Mucosa of rectum (tissue), 2 donors: ENCODE measurements around the gene MAN2A2.

Experiments used
- H3K27ac ChIP-seq, 2 donors: one replicate each; pipeline ENCODE4 v1.7.0; 2013; ENCODE audit warnings: inconsistent platforms in 2 of 2, low read depth in 2 of 2, low read length in 2 of 2
- H3K27me3 ChIP-seq, 2 donors: one replicate each; pipeline ENCODE4 v1.7.0; 2013; ENCODE audit warnings: low read length in 2 of 2; ENCODE audit not compliant: control insufficient read depth in 2 of 2, insufficient read depth in 2 of 2
- H3K36me3 ChIP-seq, 2 donors: one replicate each; pipeline ENCODE4 v1.7.0; 2013; ENCODE audit warnings: low read length in 2 of 2; ENCODE audit not compliant: control insufficient read depth in 2 of 2, insufficient read depth in 2 of 2
- H3K4me1 ChIP-seq, 2 donors: one replicate each; pipeline ENCODE4 v1.7.0; 2013; ENCODE audit warnings: low read length in 2 of 2, mild to moderate bottlenecking in 1 of 2; ENCODE audit not compliant: control insufficient read depth in 2 of 2, insufficient read depth in 2 of 2
- H3K4me3 ChIP-seq, 2 donors: one replicate each; pipeline ENCODE4 v1.7.0; 2013; ENCODE audit warnings: low read length in 2 of 2
- H3K9ac ChIP-seq, 2 donors: one replicate each; pipeline ENCODE4 v1.7.0; 2013; ENCODE audit warnings: low read length in 2 of 2, low read depth in 1 of 2, mild to moderate bottlenecking in 1 of 2
- H3K9me3 ChIP-seq, 2 donors: one replicate each; pipeline ENCODE4 v1.7.0; 2013; ENCODE audit warnings: low read length in 2 of 2; ENCODE audit not compliant: control insufficient read depth in 2 of 2
- donor health status: healthy.
- donor health status: Normal muscosa, but diverticular disease.

MAN2A2 gene

DNA sequence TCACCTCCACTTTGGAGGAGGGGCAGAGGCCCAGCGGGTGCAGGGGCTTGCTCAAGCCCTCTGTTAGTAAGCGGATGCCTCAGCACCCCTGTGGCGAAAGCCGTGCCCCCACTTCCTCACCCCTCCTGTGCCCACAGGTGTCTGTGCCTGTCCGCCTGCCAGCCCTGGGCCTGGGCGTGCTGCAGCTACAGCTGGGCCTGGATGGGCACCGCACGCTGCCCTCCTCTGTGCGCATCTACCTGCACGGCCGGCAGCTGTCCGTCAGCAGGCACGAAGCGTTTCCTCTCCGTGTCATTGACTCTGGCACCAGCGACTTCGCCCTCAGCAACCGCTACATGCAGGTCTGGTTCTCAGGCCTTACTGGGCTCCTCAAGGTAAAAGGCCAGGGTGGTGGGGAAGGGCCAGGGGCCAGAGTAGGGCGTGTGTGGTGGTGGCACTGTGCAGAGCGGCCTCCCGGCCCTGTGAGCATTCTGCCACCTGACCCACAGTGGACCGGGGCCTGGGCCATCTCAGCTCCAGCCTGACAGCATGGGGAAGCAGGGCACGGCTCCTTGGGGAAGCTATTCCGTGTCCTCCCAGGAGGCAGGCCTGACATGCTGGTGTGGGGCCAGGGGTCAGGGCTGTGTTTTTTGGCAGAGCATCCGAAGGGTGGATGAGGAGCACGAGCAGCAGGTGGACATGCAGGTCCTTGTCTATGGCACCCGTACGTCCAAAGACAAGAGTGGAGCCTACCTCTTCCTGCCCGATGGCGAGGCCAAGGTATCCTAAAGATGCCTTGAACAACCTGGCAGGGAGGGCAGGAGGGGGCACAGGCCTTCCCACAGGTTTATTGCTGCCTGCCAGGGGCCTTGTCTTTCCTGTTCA is 9.0 kb downstream of the MAN2A2 start:
- no peak overlapping the region for H3K4me3 ChIP-seq
- no peak overlapping the region for H3K9ac ChIP-seq
- H3K36me3 ChIP-seq, result peaks cover 78 to 81% of the 10 kb centered on the region in 2 donors
- H3K27me3 ChIP-seq, result no peaks in the 10 kb centered on the region
- no peaks in the 10 kb centered on the region for H3K9me3 ChIP-seq
- no peaks in the 10 kb centered on the region for H3K4me1 ChIP-seq
- H3K27ac ChIP-seq, result no peak overlapping the region

DNA sequence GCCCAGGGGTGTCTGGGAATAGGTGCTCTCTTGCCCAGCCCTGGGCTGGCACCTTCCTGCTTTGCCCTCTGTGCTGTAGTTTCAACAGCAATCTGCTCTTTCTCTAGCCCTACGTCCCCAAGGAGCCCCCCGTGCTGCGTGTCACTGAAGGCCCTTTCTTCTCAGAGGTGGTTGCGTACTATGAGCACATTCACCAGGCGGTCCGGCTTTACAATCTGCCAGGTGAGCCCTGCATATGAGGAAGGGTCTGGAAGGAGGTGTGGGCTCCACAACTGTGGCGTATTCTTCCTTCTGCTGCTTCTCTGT is 9.6 kb downstream of the MAN2A2 start:
- Histone ChIP-seq H3K36me3 (peaks cover 78 to 81% of the 10 kb centered on the region in 2 donors), H3K4me3 (no peak overlapping the region), H3K9me3 (no peaks in the 10 kb centered on the region), H3K9ac (no peak overlapping the region), H3K27me3 (no peaks in the 10 kb centered on the region), H3K27ac (no peak overlapping the region), H3K4me1 (no peaks in the 10 kb centered on the region)

DNA sequence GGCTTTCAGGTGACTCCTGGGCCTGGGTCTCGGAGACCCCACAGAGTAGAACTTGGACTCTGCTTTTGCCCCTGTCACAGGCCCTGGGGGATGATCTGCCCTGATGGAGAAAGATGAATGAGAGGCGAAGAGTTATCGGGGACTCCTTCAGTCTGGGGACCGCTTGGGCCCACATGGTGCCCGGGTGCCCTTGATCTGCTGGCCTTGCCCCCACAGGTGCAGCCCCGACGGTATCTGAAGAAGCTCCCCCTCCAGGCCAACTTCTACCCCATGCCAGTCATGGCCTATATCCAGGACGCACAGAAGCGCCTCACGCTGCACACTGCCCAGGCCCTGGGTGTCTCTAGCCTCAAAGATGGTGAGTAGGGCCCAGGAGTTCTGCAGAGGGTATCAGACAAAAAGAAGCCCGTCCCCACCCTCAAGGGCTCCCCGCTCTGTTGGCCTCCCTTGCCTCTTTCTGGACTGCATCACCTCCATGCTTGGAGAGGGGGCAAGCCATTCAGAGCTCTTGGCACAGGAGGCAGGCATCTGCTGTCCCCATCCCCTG is 10.4 kb downstream of the MAN2A2 start:
- no peak overlapping the region for H3K27ac ChIP-seq
- H3K4me3 ChIP-seq, result no peak overlapping the region
- no peaks in the 10 kb centered on the region for H3K27me3 ChIP-seq
- no peaks in the 10 kb centered on the region for H3K4me1 ChIP-seq
- no peak overlapping the region for H3K9ac ChIP-seq
- H3K9me3 ChIP-seq, result no peaks in the 10 kb centered on the region
- H3K36me3 ChIP-seq, result peaks cover 83 to 86% of the 10 kb centered on the region in 2 donors

DNA sequence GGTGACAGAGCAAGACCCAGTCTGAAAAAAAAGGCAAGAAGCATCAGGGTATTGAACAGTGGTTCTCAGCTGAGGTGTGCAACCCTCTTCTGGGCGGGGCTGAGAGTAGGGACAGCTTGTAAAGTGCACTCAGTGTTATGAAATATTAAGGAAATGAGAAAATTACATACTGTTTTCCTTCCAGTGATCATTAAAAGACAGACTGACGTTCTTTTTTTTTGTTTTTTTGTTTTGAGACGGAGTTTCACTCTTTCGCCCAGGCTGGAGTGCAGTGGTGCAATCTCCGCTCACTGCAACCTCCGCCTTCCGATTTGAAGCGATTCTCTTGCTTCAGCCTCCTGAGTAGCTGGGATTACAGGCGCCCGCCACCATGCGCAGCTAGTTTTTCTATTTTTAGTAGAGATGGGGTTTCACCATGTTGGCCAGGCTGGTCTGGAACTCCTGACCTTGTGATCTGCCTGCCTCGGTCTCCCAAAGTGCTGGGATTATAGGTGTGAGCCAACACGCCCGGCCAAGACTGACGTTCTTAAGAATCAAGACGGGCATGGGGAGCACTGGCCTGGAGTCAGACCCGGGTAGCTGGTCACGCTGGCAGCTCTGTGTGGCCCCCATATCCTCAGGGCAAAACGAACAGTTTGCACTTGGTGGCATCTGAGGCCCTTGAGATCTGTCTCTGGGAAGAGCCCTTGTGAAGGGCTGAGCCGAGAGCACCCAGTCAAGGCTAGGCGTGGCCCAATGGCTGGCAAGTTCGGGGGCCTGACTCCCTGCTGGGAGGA is 11.4 kb downstream of the MAN2A2 start:
- Histone ChIP-seq H3K9ac (no peak overlapping the region), H3K4me3 (no peak overlapping the region), H3K9me3 (no peaks in the 10 kb centered on the region), H3K36me3 (peaks cover 87 to 88% of the 10 kb centered on the region in 2 donors), H3K4me1 (no peaks in the 10 kb centered on the region), H3K27ac (no peak overlapping the region), H3K27me3 (no peaks in the 10 kb centered on the region)

DNA sequence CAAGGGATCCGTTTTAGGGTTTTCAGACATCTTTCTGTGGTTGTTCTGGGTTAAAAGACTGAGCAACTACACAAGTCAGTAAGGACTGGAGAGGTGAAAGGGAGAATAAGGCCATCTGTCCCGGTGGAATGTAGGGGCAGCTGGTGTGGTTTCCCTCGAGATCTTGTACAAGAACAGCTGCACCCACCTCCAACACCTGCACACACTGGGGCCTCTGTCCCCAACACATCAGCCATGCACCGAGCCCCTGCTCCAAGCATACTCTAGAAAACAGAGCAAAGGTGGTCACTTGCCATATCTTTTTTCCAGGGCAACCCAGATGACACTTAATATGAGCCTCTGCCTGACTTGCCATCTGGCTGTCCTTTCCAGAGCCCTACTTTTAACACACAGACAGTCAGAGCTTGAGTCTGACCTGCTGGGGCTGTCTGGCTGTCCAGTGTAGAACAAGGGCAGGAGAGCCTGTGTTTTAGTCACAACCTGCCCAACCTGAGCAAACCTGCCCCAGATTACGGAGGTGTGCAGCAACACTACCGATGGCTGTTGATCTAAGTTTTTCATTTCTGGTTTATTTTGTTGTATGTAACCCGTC is 12.2 kb downstream of the MAN2A2 start:
- Histone ChIP-seq H3K9me3 (no peaks in the 10 kb centered on the region), H3K4me3 (no peak overlapping the region), H3K4me1 (no peaks in the 10 kb centered on the region), H3K9ac (no peak overlapping the region), H3K27ac (peak overlapping the region in 1 of 2 donors; percentile 52), H3K27me3 (no peaks in the 10 kb centered on the region), H3K36me3 (peaks cover 91 to 92% of the 10 kb centered on the region in 2 donors)

DNA sequence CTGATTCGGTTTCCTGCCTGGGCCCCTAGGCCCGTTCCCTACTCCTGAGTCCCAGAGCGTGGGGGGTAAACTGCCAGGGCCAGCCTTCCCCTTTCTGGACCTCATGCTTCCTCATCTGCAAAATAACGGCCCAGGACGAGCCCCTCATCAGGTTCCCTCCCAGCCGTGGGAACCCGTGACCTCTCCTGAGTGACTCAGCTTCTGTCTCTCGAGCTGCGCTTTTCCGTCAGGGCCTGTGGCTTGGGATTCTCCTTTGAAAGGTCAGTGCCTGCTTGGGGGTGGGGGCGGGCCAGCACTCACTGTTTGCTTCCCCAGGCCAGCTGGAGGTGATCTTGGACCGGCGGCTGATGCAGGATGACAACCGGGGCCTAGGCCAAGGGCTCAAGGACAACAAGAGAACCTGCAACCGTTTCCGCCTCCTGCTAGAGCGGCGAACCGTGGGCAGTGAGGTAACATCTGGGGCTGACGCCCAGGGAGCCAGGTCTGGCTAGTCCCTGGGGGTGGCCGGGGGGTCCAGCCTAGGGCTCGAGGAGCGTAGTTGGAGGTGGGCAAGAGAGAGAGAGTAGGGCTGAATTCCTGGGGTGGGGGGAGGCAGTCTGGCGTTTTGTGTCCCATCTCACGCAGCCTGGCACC is 12.8 kb downstream of the MAN2A2 start:
- Histone ChIP-seq H3K9me3 (no peaks in the 10 kb centered on the region), H3K9ac (no peak overlapping the region), H3K4me3 (no peak overlapping the region), H3K36me3 (peaks cover 91% of the 10 kb centered on the region in 2 donors), H3K27ac (peak overlapping the region in 1 of 2 donors; percentile 52), H3K27me3 (no peaks in the 10 kb centered on the region), H3K4me1 (no peaks in the 10 kb centered on the region)

DNA sequence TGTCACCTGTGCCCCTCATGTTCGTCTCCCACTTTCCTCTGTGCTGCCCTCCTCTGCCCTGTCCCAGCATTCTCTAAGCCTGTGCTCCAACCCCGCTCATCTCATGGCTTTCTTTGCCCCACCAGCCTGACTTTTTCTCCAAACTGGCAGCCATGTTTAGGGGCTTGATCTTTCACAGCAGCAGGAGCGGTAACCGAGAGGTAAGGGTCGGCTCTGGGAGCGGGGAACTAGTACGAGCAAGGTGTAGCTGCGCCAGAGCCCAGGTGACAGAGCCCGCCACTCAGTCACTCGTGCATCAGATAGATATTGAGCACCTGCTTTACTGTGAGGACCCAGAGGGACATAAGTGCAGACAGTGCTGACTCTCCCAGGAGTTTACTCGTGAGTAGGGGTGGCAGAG is 13.4 kb downstream of the MAN2A2 start:
- Histone ChIP-seq H3K9ac (no peak overlapping the region), H3K36me3 (peaks cover 90 to 91% of the 10 kb centered on the region in 2 donors), H3K27ac (peak overlapping the region in 1 of 2 donors; percentile 52), H3K27me3 (no peaks in the 10 kb centered on the region), H3K4me3 (no peak overlapping the region), H3K9me3 (no peaks in the 10 kb centered on the region), H3K4me1 (no peaks in the 10 kb centered on the region)

DNA sequence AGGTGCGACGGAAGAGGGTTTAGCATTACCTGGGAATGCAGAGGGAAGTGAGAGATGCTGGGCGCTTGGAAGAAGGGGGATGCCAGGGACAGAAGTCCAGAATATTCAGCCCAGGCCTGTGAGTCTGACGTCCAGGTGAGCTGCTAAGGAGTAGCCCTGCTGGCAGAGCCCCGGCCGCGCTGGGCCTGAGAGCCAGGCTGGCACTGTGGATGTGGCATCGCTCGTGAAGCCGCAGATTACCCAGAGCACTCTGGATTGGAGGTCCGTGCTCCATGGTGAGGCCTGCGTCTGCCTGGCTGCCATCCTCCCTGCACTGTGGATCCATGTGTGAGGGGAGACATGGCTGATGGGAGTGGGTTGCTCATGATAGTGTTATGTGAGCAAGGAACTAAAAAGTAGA is 14.5 kb downstream of the MAN2A2 start:
- H3K4me3 ChIP-seq, result no peak overlapping the region

DNA sequence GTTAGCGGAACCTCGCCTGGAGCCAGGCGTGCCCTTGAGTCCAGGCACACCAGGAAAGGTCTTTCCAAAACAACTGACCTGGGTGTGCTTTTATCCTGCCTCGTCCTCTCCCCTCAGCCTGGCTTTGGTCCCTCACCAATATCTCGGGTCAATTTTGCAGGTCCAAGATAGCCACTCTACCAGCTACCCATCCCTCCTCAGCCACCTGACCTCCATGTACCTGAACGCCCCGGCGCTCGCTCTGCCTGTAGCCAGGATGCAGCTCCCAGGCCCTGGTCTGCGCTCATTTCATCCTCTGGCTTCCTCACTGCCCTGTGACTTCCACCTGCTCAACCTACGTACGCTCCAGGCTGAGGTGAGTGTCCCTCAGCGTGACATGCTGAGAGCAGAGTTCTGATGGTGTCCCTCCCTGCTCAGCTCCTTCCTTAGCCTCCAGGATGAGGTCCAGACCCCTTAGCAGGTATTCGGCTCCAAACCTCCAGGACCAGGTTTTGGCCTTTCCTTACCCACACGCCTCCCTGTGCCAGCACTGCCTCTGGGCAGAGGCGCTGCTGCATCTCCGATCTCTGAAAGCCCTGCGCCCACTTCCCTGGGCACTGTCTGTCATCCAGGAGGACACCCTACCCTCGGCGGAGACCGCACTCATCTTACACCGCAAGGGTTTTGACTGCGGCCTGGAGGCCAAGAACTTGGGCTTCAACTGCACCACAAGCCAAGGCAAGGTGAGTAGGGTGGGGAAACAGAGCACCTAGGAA is 15.1 kb downstream of the MAN2A2 start:
- Histone ChIP-seq H3K9me3 (no peaks in the 10 kb centered on the region), H3K9ac (no peak overlapping the region), H3K27ac (no peak overlapping the region), H3K4me1 (no peaks in the 10 kb centered on the region), H3K27me3 (no peaks in the 10 kb centered on the region), H3K4me3 (no peak overlapping the region), H3K36me3 (peaks cover 73 to 74% of the 10 kb centered on the region in 2 donors)

More for the DNA sequence above, 14.5 kb downstream of the MAN2A2 start:
- Histone ChIP-seq H3K27ac (no peak overlapping the region), H3K9ac (no peak overlapping the region), H3K4me1 (no peaks in the 10 kb centered on the region), H3K9me3 (no peaks in the 10 kb centered on the region), H3K27me3 (no peaks in the 10 kb centered on the region), H3K36me3 (peaks cover 79 to 80% of the 10 kb centered on the region in 2 donors)
